ENCODE measurements around the gene PTGER4. TPM values are rescaled to one million over a fixed set of nuclear protein-coding genes. Genes with fewer than 3 reads are reported as not detected.

PTGER4 gene
- total and polyA plus RNA-seq, 2 of the 8 experiments (the other 6 are each of a cell fraction or from before 2014, with no cell fraction given), result 0.76 to 1.2 TPM

GRCh38 chr5:40679913-40680681, at the start of gene PTGER4 (continued):
- no peak for TF ChIP-seq CHD7 (IDR thresholded peaks at IDR 0.05; ENCODE audit: insufficient replicate concordance, low read length)
- peak; percentile 61 for TF ChIP-seq RNF2 (IDR thresholded peaks at IDR 0.05; ENCODE audit: borderline replicate concordance, low read depth, low read length, missing control alignments, poor library complexity, severe bottlenecking)
- TF ChIP-seq BRCA1 (IDR thresholded peaks at IDR 0.05; ENCODE audit: low read depth, low read length), result no peak
- no peak for TF ChIP-seq RXRA (IDR thresholded peaks at IDR 0.05; ENCODE audit: insufficient read depth, low read depth, low read length)
- TF ChIP-seq TAF1 (IDR thresholded peaks at IDR 0.05; ENCODE audit: low read depth, low read length), result peak; percentile 75
- TF ChIP-seq ZNF274 (IDR thresholded peaks at IDR 0.05; ENCODE audit: borderline replicate concordance, extremely low read depth, low read length), result no peak
- no peak for TF ChIP-seq HDAC2 (IDR thresholded peaks at IDR 0.05; ENCODE audit: borderline replicate concordance in 1 of 2, low read depth in 2 of 2, low read length in 2 of 2)
- no peak for TF ChIP-seq RFX5 (IDR thresholded peaks at IDR 0.05; ENCODE audit: borderline replicate concordance, low read depth, low read length)
- no peak for TF ChIP-seq MAFK (IDR thresholded peaks at IDR 0.05; ENCODE audit: low read depth, low read length)
